ENCODE measurements around the gene PCDHGA1. TPM values are rescaled to one million over a fixed set of nuclear protein-coding genes. Genes with fewer than 3 reads are reported as not detected.
A peak's percentile ranks its signal among the peaks of the same experiment; 100 is the strongest.
"Not testable (repeated sequence)": the region's sequence is repeated elsewhere in the genome, so short reads cannot be mapped to it uniquely, and the experiment has no call there.

Gene PCDHGA1
- polyA plus RNA-seq, 1 experiment: 1.8 TPM

- Histone ChIP-seq H3K36me3 (ENCODE audit: control insufficient read depth, insufficient read depth, low read length) (no peaks in the 10 kb centered on the region), H3K4me3 (ENCODE audit: low read depth, low read length) (no peak overlapping the region), H3K27me3 (ENCODE audit: control insufficient read depth, insufficient read depth, low read length) (no peaks in the 10 kb centered on the region)
- TF ChIP-seq CTCF (IDR thresholded peaks at IDR 0.05; ENCODE audit: insufficient read depth, low read depth, low read length): no peak
- POLR2A ChIA-PET: no interaction called here
- CTCF ChIA-PET: interaction anchor here (0.5 to 3.4 kb wide), 10 partner anchors 10 to 220 kb away, joined by 3 to 17 read pairs (median 6); partner anchors contain the start of genes PCDHGA1, PCDHGA4, PCDHGB2 and TAF7
- no peak for DNase-seq (ENCODE audit: low read depth)
Measured at GRCh38 chr5:141342773-141343172, 12.5 kb downstream of the PCDHGA1 start.

GRCh38 chr5:141343242-141343952 lies 13.1 kb downstream of the PCDHGA1 start, which contains the start of gene PCDHGA3:
TSS of gene PCDHGA3 (plus strand) at chr5:141343829. CDS start at chr5:141344034, 205 bp downstream.
- Histone ChIP-seq H3K27me3 (ENCODE audit: control insufficient read depth, insufficient read depth, low read length) (no peaks in the 10 kb centered on the region), H3K36me3 (ENCODE audit: control insufficient read depth, insufficient read depth, low read length) (no peaks in the 10 kb centered on the region), H3K4me3 (ENCODE audit: low read depth, low read length) (peak within 1 kb of the TSS; percentile 18)
- POLR2A ChIA-PET: no interaction called here
- CTCF ChIA-PET: interaction anchor here (0.8 to 3.4 kb wide), 14 partner anchors 9 to 224 kb away, joined by 3 to 17 read pairs (median 6); partner anchors contain the start of genes PCDHGA1, PCDHGA12, PCDHGA4 and PCDHGB2
- TF ChIP-seq CTCF (IDR thresholded peaks at IDR 0.05; ENCODE audit: insufficient read depth, low read depth, low read length): peak; percentile 42; the same call in 1 of the 2 replicates
- no peak for DNase-seq (ENCODE audit: low read depth)

GRCh38 chr5:141343953-141344463 lies 13.7 kb downstream of the PCDHGA1 start:
- no peaks in the 10 kb centered on the region for H3K36me3 ChIP-seq (ENCODE audit: control insufficient read depth, insufficient read depth, low read length)
- DNase-seq (ENCODE audit: low read depth): no peak
- H3K4me3 ChIP-seq (ENCODE audit: low read depth, low read length): peak overlapping the region; percentile 18
- no peaks in the 10 kb centered on the region for H3K27me3 ChIP-seq (ENCODE audit: control insufficient read depth, insufficient read depth, low read length)
- ChIA-PET POLR2A (no interaction called here), CTCF (interaction anchor here (0.6 to 3.4 kb wide), 13 partner anchors 9 to 223 kb away, joined by 3 to 17 read pairs (median 8); partner anchors contain the start of genes PCDHGA1, PCDHGA12, PCDHGA4 and PCDHGB3)
- no peak for TF ChIP-seq CTCF (IDR thresholded peaks at IDR 0.05; ENCODE audit: insufficient read depth, low read depth, low read length)

- Histone ChIP-seq H3K27me3 (ENCODE audit: control insufficient read depth, insufficient read depth, low read length) (no peaks in the 10 kb centered on the region), H3K36me3 (ENCODE audit: control insufficient read depth, insufficient read depth, low read length) (no peaks in the 10 kb centered on the region), H3K4me3 (ENCODE audit: low read depth, low read length) (no peak overlapping the region)
- DNase-seq (ENCODE audit: low read depth): no peak
- CTCF ChIA-PET: no interaction called here
- TF ChIP-seq CTCF (IDR thresholded peaks at IDR 0.05; ENCODE audit: insufficient read depth, low read depth, low read length): no peak
- POLR2A ChIA-PET: no interaction called here
Measured at GRCh38 chr5:141345327-141345726, 15.0 kb downstream of the PCDHGA1 start.

- H3K4me3 ChIP-seq (ENCODE audit: low read depth, low read length); POLR2A ChIA-PET; H3K36me3 ChIP-seq (ENCODE audit: control insufficient read depth, insufficient read depth, low read length); H3K27me3 ChIP-seq (ENCODE audit: control insufficient read depth, insufficient read depth, low read length); DNase-seq (ENCODE audit: low read depth): not testable (repeated sequence)
- CTCF ChIA-PET: interaction anchor here (1.2 kb wide), 1 partner anchor 9 kb away, joined by 4 read pairs; the partner anchor contains the start of gene PCDHGA4
Measured at GRCh38 chr5:141346017-141346416, 15.7 kb downstream of the PCDHGA1 start.
